ENCODE data around the gene NOL4L.

The NOL4L gene

DNA sequence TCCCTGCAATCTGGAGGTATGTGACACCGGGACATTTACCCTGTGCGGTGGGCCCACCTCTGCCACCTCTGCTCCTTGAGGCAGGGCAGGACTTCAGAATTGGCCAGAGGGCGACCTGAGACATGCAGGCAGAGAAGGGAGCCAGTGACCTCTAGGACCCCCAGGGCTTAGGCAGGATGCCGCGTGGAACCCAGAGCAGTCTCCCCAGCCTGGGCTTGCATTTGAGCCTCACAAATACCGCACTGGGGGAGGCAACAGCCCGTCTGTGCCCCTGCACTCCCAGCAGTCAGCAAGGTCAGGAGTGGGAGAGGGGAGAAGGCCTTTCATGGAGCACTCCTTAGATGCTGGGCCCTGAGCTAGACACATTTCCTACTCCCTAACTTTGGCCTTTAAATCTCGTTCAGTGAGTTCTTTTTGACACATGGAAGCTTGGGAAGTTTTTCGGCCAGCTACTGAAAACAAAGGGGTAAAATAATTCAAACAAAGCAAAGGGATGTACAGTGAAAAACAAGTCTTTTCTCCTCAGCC lies 46.9 kb upstream of the NOL4L start:
- TF ChIP-seq POLR2AphosphoS5 (IDR thresholded peaks at IDR 0.05; ENCODE audit: low read depth), result no peak
- Histone ChIP-seq H3K4me3 (replicated peaks; ENCODE audit: insufficient read depth, low read length) (no peak overlapping the region), H3K27ac (replicated peaks) (no peak overlapping the region), H3K27me3 (ENCODE audit: insufficient read depth, poor library complexity, severe bottlenecking) (no peaks in the 10 kb centered on the region)
- DNase-seq (ENCODE audit: low read depth in 1 of 2, low spot score in 1 of 2), result no peak

DNA sequence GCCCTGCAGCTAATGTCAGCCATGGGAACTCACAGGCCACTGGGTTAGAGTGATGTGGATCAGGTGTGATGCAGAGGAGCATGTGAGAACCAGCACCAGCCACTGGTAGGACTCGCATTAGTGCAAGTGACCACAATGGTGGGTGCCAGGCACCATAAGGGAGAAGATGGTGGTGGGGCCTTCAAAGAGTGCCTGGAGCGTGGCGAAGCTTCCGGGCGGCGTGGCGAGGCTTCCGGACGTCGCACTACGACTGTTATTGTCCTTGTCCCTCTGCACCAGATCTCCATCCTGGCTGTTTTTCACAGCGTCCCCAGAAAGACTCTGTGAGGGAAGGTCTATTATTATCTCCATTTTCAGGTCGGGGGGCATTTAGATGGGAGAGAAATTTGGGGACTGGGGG lies 44.7 kb upstream of the NOL4L start:
- no peak for DNase-seq (ENCODE audit: low read depth in 1 of 2, low spot score in 1 of 2)
- TF ChIP-seq POLR2AphosphoS5 (IDR thresholded peaks at IDR 0.05; ENCODE audit: low read depth), result no peak

DNA sequence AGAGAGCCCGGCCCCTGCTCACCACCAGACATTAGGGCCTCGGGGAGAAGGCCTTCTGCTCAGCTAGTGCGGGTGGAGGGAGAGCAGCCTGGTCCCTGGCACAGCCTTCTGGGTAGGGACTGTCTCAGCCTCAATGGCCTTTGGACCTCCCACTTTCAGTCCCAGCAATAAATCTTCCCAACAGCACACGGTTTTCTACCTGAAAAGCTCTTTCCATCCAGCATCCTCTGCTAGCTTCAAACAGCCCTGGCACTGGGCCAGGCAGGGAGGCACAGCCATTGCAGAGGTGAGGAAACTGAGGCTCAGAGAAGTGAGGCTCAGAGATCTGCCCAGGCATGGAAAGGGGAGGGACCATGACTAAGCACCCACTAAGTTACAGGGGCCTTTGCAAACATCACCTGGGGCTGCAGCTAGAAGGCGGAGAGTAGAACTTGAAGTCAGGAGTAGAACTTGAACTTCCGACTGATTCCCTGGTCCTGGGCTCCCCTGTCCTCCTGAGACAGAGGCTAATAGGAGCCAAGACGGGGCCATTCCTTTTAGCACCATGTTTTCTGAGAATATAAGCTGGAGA lies 43.9 kb upstream of the NOL4L start:
- H3K27ac ChIP-seq (replicated peaks), result no peak overlapping the region
- H3K27me3 ChIP-seq (ENCODE audit: insufficient read depth, poor library complexity, severe bottlenecking), result no peaks in the 10 kb centered on the region
- DNase-seq (ENCODE audit: low read depth in 1 of 2, low spot score in 1 of 2), result no peak
- TF ChIP-seq GABPA (IDR thresholded peaks at IDR 0.05; ENCODE audit: low read depth) (no peak), POLR2AphosphoS5 (IDR thresholded peaks at IDR 0.05; ENCODE audit: low read depth) (no peak), SPI1 (IDR thresholded peaks at IDR 0.05; ENCODE audit: borderline replicate concordance, low read depth) (no peak)
- TF ChIP-seq, protein P1, sequence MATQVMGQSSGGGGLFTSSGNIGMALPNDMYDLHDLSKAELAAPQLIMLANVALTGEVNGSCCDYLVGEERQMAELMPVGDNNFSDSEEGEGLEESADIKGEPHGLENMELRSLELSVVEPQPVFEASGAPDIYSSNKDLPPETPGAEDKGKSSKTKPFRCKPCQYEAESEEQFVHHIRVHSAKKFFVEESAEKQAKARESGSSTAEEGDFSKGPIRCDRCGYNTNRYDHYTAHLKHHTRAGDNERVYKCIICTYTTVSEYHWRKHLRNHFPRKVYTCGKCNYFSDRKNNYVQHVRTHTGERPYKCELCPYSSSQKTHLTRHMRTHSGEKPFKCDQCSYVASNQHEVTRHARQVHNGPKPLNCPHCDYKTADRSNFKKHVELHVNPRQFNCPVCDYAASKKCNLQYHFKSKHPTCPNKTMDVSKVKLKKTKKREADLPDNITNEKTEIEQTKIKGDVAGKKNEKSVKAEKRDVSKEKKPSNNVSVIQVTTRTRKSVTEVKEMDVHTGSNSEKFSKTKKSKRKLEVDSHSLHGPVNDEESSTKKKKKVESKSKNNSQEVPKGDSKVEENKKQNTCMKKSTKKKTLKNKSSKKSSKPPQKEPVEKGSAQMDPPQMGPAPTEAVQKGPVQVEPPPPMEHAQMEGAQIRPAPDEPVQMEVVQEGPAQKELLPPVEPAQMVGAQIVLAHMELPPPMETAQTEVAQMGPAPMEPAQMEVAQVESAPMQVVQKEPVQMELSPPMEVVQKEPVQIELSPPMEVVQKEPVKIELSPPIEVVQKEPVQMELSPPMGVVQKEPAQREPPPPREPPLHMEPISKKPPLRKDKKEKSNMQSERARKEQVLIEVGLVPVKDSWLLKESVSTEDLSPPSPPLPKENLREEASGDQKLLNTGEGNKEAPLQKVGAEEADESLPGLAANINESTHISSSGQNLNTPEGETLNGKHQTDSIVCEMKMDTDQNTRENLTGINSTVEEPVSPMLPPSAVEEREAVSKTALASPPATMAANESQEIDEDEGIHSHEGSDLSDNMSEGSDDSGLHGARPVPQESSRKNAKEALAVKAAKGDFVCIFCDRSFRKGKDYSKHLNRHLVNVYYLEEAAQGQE (IDR thresholded peaks at IDR 0.05; ENCODE audit: insufficient replicate concordance, low read depth), result no peak
- TF ChIP-seq, protein P2, sequence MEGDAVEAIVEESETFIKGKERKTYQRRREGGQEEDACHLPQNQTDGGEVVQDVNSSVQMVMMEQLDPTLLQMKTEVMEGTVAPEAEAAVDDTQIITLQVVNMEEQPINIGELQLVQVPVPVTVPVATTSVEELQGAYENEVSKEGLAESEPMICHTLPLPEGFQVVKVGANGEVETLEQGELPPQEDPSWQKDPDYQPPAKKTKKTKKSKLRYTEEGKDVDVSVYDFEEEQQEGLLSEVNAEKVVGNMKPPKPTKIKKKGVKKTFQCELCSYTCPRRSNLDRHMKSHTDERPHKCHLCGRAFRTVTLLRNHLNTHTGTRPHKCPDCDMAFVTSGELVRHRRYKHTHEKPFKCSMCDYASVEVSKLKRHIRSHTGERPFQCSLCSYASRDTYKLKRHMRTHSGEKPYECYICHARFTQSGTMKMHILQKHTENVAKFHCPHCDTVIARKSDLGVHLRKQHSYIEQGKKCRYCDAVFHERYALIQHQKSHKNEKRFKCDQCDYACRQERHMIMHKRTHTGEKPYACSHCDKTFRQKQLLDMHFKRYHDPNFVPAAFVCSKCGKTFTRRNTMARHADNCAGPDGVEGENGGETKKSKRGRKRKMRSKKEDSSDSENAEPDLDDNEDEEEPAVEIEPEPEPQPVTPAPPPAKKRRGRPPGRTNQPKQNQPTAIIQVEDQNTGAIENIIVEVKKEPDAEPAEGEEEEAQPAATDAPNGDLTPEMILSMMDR (IDR thresholded peaks at IDR 0.05; ENCODE audit: insufficient read depth, low read length), result no peak
- no peak overlapping the region for H3K4me3 ChIP-seq (replicated peaks; ENCODE audit: insufficient read depth, low read length)

More for the DNA sequence above, 44.7 kb upstream of the NOL4L start:
- no peaks in the 10 kb centered on the region for H3K27me3 ChIP-seq (ENCODE audit: insufficient read depth, poor library complexity, severe bottlenecking)
- H3K27ac ChIP-seq (replicated peaks), result no peak overlapping the region
- no peak overlapping the region for H3K4me3 ChIP-seq (replicated peaks; ENCODE audit: insufficient read depth, low read length)

DNA sequence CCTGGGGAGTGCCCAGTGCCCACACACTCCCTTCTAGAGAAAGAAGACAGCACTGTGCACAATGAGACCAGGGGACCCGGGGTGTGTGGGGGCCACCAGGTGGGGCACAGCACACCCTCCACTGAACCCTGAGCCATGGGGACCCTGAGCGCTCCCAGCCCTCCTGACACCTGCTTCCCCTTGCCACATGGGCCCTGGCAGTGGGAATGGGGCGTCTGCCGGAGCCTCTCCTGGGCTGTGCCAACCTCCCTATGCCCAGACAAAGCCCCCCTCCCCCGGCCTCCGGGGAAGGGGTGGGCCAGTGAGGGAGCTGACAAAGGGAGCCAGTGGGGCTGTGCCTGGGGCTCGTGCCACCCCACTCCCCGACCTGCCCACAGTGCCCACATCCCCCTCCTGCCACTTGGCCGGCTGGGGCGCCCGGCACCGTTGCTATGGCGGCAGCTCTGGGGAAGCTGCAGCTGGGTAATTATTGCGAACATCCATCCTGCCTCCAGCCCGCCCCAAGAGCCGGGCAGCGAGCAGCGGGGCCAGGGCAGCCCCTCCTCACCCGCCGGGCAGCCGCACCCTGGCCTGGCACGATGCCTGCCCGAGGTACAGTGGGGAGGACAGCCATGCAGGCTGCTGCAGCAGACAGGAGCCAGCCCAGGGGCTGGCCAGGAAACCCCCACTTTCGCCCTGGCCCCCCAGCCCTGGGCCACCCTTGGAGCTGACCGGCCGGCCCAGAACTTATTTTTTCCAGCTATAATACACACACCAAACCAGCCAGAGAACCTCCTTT lies 41.9 kb upstream of the NOL4L start:
- peak in 1 of 2 experiments; percentile 53 for DNase-seq (ENCODE audit: low read depth in 1 of 2, low spot score in 1 of 2)
- TF ChIP-seq SPI1 (IDR thresholded peaks at IDR 0.05; ENCODE audit: borderline replicate concordance, low read depth) (no peak), GABPA (IDR thresholded peaks at IDR 0.05; ENCODE audit: low read depth) (no peak), POLR2AphosphoS5 (IDR thresholded peaks at IDR 0.05; ENCODE audit: low read depth) (no peak)
- TF ChIP-seq, protein P2 (IDR thresholded peaks at IDR 0.05; ENCODE audit: insufficient read depth, low read length), result no peak
- TF ChIP-seq, protein P1 (IDR thresholded peaks at IDR 0.05; ENCODE audit: insufficient replicate concordance, low read depth), result no peak
- Histone ChIP-seq H3K4me3 (replicated peaks; ENCODE audit: insufficient read depth, low read length) (peak overlapping the region; percentile 11; the same call in 1 of the 2 replicates), H3K27ac (replicated peaks) (peak overlapping the region; percentile 30; the same call in 1 of the 2 replicates), H3K27me3 (ENCODE audit: insufficient read depth, poor library complexity, severe bottlenecking) (no peaks in the 10 kb centered on the region)

Measured in HL-60 (cell line).